ENCODE measurements around the gene BLVRA.

- TF ChIP-seq, protein P1, sequence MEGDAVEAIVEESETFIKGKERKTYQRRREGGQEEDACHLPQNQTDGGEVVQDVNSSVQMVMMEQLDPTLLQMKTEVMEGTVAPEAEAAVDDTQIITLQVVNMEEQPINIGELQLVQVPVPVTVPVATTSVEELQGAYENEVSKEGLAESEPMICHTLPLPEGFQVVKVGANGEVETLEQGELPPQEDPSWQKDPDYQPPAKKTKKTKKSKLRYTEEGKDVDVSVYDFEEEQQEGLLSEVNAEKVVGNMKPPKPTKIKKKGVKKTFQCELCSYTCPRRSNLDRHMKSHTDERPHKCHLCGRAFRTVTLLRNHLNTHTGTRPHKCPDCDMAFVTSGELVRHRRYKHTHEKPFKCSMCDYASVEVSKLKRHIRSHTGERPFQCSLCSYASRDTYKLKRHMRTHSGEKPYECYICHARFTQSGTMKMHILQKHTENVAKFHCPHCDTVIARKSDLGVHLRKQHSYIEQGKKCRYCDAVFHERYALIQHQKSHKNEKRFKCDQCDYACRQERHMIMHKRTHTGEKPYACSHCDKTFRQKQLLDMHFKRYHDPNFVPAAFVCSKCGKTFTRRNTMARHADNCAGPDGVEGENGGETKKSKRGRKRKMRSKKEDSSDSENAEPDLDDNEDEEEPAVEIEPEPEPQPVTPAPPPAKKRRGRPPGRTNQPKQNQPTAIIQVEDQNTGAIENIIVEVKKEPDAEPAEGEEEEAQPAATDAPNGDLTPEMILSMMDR (conservative IDR thresholded peaks at IDR 0.05 in 1 of 2, IDR thresholded peaks at IDR 0.05 in 1 of 2; ENCODE audit: low read depth in 1 of 2, low read length in 2 of 2), result no peak
- no peak for TF ChIP-seq EZH2 (IDR thresholded peaks at IDR 0.05; ENCODE audit: low read length, missing control alignments)
Measured at GRCh38 chr7:43785420-43785819, 26.9 kb downstream of the BLVRA start.
